Right lobe of liver (tissue), 4 donors: Measurements from ENCODE around the gene SPECC1L.

Experiments used
- POLR2A ChIP-seq: fragments of 450-650 bp; IDR thresholded peaks from one replicate; pipeline ENCODE4 v1.6.1; 2017; ENCODE audit warnings: antibody characterized with exemption, mild to moderate bottlenecking
- TF ChIP-seq, protein P1 (sequence below), 4 donors: fragments of 200-600 bp in 3 of 4; fragments of 450-650 bp in 1 of 4; IDR thresholded peaks; one replicate each; pipeline versions ENCODE4 v1.5.1 to v1.8.0; 2016 to 2022; ENCODE audit warnings: antibody characterized with exemption in 4 of 4, mild to moderate bottlenecking in 2 of 4
- donor health status: DM: no; HTN: no; CAD: no.
- donor health status: DM: no; HTN: no; CAD: no.
- donor health status: DM: no; HTN: yes; CAD: no.

DNA sequence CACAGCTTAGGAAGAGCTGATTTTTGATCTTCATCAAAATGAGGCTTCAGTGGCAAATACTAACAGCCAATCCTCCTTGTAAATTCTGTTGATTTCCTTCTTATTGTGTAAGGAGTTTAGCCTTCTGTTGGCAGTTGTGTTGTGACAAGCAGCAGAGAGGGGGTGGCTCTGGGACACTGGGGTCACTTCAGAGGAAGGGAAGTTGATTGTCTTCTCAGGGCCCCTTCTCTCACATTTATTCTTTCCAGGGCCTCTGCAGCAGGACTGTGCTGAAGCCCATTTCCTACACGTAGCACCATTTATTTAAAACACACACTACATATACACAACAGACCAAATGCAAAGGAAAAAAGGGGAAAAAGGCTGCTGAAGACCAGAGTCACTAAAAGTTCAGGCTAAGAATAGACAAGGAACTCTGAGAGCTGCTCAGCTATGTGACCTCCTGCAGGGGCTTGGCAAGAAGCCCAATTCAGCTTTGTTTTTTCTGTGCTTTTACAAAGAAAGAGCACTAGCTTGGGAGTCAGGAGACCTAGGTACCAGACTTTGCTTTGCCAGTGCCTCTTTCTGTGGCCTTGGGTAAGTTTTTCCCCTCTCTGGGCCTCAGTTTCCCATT, 196.2 kb downstream of the SPECC1L start:
- TF ChIP-seq, protein P1, sequence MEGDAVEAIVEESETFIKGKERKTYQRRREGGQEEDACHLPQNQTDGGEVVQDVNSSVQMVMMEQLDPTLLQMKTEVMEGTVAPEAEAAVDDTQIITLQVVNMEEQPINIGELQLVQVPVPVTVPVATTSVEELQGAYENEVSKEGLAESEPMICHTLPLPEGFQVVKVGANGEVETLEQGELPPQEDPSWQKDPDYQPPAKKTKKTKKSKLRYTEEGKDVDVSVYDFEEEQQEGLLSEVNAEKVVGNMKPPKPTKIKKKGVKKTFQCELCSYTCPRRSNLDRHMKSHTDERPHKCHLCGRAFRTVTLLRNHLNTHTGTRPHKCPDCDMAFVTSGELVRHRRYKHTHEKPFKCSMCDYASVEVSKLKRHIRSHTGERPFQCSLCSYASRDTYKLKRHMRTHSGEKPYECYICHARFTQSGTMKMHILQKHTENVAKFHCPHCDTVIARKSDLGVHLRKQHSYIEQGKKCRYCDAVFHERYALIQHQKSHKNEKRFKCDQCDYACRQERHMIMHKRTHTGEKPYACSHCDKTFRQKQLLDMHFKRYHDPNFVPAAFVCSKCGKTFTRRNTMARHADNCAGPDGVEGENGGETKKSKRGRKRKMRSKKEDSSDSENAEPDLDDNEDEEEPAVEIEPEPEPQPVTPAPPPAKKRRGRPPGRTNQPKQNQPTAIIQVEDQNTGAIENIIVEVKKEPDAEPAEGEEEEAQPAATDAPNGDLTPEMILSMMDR (IDR thresholded peaks at IDR 0.05): no peak
- TF ChIP-seq POLR2A: no peak
